Keratinocyte (primary cell): ENCODE data around the gene FAM53A.

Experiments used
- CTCF ChIP-seq, 3 experiments: IDR thresholded peaks in 1 of 3; conservative IDR thresholded peaks in 1 of 3; optimal IDR thresholded peaks in 1 of 3; 2 replicates in 2 of 3; 3 replicates in 1 of 3; pipeline versions ENCODE3 to v1.5.1; 2011; ENCODE audit warnings: low read length in 3 of 3, mild to moderate bottlenecking in 3 of 3, moderate library complexity in 2 of 3, control low read depth in 1 of 3, inconsistent platforms in 1 of 3; ENCODE audit not compliant: insufficient read depth in 2 of 3; ENCODE audit errors: extremely low read depth in 1 of 3
- EZH2 ChIP-seq: IDR thresholded peaks from one replicate; pipeline ENCODE4 v1.6.1; 2012; ENCODE audit warnings: inconsistent platforms, mild to moderate bottlenecking, low read length, moderate library complexity

- TF ChIP-seq CTCF (optimal IDR thresholded peaks at IDR 0.05 in 1 of 3, IDR thresholded peaks at IDR 0.05 in 1 of 3, conservative IDR thresholded peaks at IDR 0.05 in 1 of 3; ENCODE audit: extremely low read depth in 1 of 3, insufficient read depth in 2 of 3, low read length in 3 of 3) (no peak), EZH2 (no peak)
Observed at GRCh38 chr4:1630266-1630665, 53.8 kb downstream of the FAM53A start.
